ENCODE measurements around the gene WNT16.

The WNT16 gene

GRCh38 chr7:121351682-121352081, 22.9 kb downstream of the WNT16 start:
- no peak for DNase-seq

- DNase-seq: no peak
Observed at GRCh38 chr7:121352323-121352722, 23.5 kb downstream of the WNT16 start.

- DNase-seq: no peak
Observed at GRCh38 chr7:121355574-121355973, 26.8 kb downstream of the WNT16 start.

- no peak for DNase-seq
Observed at GRCh38 chr7:121360564-121360963, 31.8 kb downstream of the WNT16 start.

- peak; percentile 21 for DNase-seq
Observed at GRCh38 chr7:121366852-121367431, 38.1 kb downstream of the WNT16 start.

- no peak for DNase-seq
Observed at GRCh38 chr7:121369462-121369861, 40.7 kb downstream of the WNT16 start.

GRCh38 chr7:121371367-121371766, 42.6 kb downstream of the WNT16 start:
- DNase-seq: no peak

- no peak for DNase-seq
Observed at GRCh38 chr7:121371883-121372282, 43.1 kb downstream of the WNT16 start.

GRCh38 chr7:121372376-121373010, 43.7 kb downstream of the WNT16 start:
- no peak for DNase-seq

- DNase-seq: no peak
Observed at GRCh38 chr7:121373177-121373576, 44.4 kb downstream of the WNT16 start.

GRCh38 chr7:121376979-121377378, 48.2 kb downstream of the WNT16 start:
- DNase-seq: no peak

- DNase-seq: no peak
Observed at GRCh38 chr7:121379930-121380329, 51.1 kb downstream of the WNT16 start.

GRCh38 chr7:121382473-121382872, 53.7 kb downstream of the WNT16 start:
- DNase-seq: no peak

GRCh38 chr7:121383235-121383910, 54.6 kb downstream of the WNT16 start:
- DNase-seq: no peak

GRCh38 chr7:121384265-121384664, 55.5 kb downstream of the WNT16 start:
- DNase-seq: no peak

- DNase-seq: no peak
Observed at GRCh38 chr7:121385056-121385799, 56.4 kb downstream of the WNT16 start.

- no peak for DNase-seq
Observed at GRCh38 chr7:121385800-121386179, 57.0 kb downstream of the WNT16 start.

GRCh38 chr7:121388950-121389349, 60.1 kb downstream of the WNT16 start:
- no peak for DNase-seq

GRCh38 chr7:121390109-121390508, 61.3 kb downstream of the WNT16 start:
- DNase-seq: no peak

GRCh38 chr7:121390617-121391016, 61.8 kb downstream of the WNT16 start:
- no peak for DNase-seq

Measured in effector CD4-positive, alpha-beta T cell (primary cell).